Esophagus muscularis mucosa (tissue), 3 donors: ENCODE measurements around the gene RPS6KA2.

ENCODE experiments used
- CTCF ChIP-seq, 3 experiments: fragments of 200-600 bp in 2 of 3; fragments of 450-650 bp in 1 of 3; sonication (generic) in 2 of 3; IDR thresholded peaks; one replicate each; pipeline ENCODE4 v1.5.1; 2017 to 2019; ENCODE audit warnings: antibody characterized with exemption in 3 of 3, mild to moderate bottlenecking in 2 of 3, moderate library complexity in 1 of 3
- POLR2A ChIP-seq: fragments of 450-650 bp; IDR thresholded peaks from one replicate; pipeline ENCODE4 v1.6.1; 2017; ENCODE audit warnings: antibody characterized with exemption, moderate library complexity, mild to moderate bottlenecking, low read depth

- TF ChIP-seq POLR2A: no peak
- no peak for TF ChIP-seq CTCF (IDR thresholded peaks at IDR 0.05)
Observed at GRCh38 chr6:166586424-166587156, 40.5 kb downstream of the RPS6KA2 start, which contains the start of gene RAMACL.
